ENCODE results near the gene C1QA.
"Not testable (repeated sequence)": the region's sequence is repeated elsewhere in the genome, so short reads cannot be mapped to it uniquely, and the experiment has no call there.

Gene C1QA

DNA sequence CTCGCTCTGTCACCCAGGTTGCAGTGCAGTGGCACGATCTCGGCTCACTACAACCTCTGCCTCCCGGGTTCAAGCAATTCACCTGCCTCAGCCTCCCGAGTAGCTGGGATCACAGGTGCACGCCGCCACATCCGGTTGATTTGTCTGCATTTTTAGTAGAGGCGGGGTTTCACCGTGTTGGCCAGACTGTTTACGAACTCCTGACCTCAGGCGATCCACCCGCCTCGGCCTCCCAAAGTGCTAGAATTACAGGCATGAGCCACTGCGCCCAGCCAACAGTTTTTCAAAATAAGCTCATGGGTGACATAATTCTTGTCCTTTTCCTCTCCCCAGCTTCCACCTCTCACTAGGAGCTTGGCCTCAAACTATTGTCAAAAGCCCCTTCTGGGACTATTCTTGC lies 39.7 kb downstream of the C1QA start:
- not testable (repeated sequence) for DNase-seq

DNA sequence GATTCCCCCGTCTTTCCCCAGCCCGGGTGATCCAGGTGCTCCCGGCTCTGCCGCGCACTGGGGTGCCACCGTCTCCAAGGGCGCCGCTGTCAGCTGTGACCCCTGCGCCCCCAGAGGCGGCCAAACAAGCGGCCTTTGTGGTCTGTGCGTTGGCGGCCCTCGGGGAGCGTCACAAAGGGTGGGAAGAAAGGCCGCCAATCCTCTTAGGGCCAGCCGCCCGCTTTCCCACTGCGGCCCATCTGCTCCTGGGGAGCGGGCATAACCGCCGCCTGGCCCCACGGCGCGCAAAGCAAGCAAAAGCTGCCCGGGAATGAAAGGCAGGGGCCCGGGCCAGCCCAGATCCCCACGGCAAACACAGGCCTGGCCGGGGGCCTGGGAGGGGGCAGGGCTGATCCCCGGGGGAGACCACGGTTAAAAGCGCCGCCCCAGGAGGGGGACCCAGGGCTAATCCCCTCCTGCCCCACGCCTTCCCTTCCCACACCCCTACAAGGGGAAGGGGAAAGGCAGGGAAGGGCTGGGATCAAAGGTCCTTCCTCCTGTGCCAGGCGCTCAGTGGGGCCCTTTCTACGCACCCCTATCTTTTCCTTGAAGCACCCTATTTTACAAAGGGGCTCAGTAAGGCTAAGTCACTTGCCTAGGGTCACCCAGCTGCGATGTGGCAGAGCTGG lies 40.6 kb downstream of the C1QA start:
- no peak for DNase-seq

DNA sequence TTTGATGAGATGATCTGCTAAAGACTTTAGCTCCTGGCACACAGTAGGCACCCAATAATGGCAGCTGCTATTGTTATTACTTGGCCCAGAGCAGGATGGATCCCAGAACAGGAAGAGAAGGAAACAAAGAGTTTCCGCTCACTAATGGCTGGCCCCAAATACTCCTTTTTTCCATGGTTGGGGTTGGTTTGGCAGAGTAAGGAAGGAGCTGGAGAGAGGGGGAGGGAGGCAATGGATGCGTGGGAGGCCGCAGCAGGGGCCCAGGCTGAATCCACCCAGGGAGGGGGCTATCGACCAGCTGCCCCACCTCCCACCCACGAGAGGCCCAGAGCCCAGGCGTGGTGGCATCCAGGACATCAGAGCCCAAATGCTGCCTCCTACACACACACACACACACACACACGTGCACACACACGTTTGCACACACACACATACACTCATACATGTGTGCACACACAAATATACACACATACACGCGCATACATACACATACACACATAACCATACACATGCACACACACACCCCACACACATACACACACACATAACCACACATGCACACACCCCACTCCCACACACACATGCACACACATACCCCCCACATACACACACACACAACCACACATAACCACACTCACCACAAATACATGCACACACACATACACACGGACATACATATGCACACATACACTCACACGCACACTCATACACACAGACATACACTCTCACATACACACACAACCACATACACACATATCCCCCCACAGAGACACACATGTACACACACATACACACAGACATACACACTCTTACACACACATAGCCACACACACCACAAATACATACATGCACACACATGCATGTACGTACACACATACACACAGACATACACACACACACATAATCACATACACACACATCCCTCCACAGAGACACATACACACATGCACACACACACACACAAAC lies 41.8 kb downstream of the C1QA start:
- DNase-seq, result no peak

DNA sequence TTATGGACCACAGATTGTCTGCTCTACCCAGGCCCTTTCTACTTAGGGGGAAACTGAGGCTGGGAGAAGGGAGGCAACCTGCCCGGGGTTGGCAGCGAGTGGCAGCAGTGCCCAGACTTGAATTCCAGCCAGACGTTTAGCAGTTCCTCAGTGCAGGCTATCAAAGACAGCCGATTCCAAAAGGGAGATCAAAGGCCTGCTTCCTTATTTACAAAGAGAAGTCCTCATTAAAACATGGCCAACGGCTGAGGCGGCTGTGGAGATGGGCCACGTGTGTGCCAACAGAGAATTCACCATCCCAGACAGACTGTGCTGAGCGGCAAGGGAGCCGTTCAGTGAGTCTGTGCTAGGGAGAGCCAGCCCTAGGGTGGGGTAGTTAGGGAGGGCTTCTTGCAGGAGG lies 44.3 kb downstream of the C1QA start:
- DNase-seq, result no peak

DNA sequence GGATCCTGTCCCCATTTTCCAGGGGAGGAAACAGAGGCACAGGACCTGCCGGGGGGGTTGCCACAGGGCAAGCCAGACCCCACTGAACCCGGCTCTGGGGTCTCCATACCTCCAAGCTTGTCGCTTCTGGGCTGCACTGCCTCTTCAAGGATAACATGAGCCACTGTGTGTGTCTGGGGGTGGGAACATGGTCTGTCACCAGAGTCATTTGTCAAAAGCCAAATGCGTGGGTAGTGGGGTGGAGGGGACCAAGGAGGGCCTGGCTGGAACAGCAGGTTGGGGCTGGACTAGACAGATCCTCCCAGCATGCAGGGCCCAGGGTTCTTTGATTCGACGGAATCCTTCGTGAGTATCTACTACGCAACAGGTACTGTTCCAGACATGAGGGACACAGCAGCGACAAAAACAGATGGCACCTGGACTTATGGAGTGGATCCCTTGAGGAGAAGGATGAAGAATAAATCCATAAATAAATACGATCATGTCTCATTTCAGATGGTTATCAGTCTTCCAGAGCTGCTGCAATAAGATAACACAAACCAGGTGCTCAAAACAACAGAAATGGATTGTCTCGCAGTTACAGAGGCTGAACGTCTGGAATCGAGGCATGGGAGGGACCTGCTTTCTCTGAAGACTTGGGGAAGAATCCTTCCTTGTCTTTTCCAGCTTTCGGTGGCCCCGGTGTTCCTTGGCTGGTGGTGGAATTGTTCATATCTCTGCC lies 45.3 kb downstream of the C1QA start:
- DNase-seq, result no peak

DNA sequence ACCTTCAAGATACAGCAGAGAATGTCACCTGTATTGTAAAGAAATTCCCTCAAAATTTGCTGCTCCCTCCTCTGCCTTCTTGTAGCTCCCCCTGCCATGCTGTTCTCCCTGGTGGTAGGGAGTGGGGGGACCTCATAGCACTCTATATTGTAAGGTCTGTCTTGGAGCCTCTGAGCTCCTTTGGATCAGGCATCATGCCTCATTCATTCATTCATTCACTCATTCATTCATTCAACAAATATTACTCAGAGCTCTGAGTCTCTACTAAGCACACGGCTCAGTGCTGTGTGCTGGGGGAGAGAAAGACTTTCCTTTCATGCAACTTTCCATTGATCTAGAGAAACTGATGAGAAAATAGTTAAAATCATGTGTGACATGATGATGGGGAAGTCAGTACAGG lies 47.1 kb downstream of the C1QA start:
- no peak for DNase-seq

DNA sequence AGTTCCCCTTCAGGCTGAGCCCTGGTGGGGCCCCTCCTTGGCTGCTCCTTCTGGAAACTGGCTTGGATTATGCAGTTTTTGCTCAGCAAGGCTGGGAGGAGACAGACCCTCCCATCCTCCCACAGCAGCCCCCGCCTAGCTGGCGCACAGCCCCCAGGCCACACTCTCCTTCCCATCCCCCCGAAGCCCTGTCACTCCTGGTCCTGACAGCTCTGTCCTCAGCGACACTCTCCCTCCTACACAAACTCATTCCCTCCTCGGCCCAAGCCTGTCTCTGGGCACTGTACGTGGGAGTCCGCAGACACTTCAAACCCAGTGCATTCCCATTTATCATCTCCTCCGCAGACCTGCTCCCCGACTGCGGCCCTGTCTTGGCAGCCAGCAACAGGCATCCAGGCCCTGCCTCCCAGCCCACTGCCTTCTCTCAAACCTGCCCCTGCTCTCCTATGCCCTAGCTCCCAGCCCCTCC lies 49.2 kb downstream of the C1QA start:
- DNase-seq, result no peak

DNA sequence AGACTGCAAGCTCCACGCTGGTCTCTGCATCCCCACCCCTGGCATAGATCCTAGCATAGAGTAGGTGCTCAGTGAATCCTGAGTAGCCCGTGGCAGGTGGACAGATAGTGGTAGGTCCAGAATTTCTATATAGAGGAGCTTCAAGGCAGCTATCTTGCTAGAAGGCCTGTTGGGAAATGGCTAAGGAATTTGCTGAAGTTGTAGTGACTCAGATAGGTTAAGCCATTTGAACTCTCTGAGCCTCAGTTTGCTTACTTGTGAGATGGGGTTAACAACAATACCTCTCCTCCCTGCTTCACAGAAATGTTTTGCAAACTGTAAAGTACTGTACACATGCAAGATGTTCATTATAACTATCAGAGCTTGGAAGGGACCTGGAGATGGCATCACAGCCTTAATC lies 50.8 kb downstream of the C1QA start:
- no peak for DNase-seq

DNA sequence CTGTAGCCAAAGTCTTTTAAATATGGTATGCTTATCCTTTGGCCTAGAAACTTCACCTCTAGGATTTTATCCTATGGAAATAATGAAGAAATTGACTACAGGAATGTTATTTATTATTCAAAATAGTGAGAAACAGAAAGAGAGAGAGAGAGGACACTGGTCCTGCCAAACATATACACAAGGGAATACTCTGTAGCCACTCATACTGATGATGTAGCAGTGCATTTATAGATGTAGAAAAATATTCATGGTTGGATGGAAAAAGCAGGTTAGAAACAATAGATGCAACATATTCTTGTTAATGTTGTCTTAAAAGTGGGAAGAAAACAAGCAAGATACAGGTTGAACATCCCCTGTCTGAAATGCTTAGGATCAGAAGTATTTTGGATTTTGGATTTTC lies 52.0 kb downstream of the C1QA start:
- no peak for DNase-seq
